D341Med (cell line): ENCODE results near the gene BABAM1.
"Not testable (repeated sequence)": the region's sequence is repeated elsewhere in the genome, so short reads cannot be mapped to it uniquely, and the experiment has no call there.

Experiments
- DNase-seq: peaks from one replicate; pipeline ENCODE4 v3.0.0; 2012; ENCODE audit warnings: low spot score

BABAM1 gene

GRCh38 chr19:17275441-17276175 is 8.4 kb downstream of the BABAM1 start:
- DNase-seq = no peak

DNA sequence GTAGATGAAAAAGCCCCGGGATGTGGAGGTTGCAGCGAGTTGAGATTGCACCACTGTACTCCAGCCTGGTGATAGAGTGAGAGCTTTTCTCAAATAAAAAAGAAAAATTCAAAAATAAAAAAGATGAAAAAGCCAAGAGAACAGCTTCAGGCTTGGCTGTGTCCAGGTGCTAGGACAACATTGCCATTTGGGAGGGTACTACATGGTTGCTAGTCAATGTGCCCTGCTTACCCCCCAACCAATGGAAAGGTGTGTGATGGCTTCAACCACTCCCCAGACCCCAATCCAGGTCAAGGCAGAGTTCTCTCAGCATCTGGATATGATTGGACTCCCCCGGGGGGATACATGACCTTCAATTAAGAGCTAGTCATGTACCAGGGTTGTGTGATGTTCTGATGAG is 12.2 kb downstream of the BABAM1 start:
- no peak for DNase-seq

DNA sequence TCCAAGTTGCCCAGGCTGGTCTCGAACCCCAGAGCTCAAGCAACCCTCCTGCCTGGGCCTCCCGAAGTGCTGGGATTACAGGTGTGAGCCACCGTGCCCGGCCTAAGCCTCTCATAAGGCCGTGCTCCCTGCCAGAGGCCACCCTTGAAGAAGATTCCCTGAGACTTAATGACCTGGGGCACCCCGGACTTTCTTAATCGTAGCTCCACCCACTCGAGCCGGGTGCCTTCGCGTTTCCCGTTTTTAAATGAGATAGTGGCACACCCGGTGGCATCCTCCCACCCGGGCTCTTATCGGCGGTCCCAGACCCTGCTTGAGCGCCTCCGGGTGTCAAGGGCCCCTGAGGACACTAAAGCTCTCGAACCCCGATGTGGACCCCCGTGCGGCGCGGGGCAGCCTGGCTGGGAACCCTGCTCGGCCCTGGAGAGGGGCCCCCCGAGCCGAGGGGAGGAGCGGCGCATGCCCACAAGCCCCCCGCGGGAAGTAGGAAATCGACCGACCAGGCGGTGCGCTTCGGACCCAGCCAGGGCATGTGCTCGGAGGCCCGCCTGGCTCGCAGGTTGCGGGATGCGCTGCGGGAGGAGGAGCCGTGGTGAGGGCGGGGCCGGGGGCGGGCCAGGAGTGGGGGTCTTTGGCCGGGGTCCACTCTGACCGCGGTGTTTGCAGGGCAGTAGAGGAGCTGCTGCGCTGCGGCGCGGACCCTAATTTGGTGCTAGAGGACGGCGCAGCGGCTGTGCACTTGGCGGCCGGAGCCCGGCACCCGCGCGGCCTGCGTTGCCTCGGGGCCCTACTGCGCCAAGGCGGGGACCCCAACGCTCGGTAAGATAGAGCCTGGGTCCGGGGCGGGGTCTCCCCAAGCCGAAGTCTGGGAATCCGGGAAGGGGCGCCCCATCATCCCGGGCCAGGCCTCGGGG is 14.4 kb downstream of the BABAM1 start, which contains the start of gene ANKLE1:
Gene ANKLE1 (plus strand): TSS at position 511 of the 914 bp plus-strand sequence. CDS start 20 bp downstream, at position 531.
- peak; percentile 52 for DNase-seq

DNA sequence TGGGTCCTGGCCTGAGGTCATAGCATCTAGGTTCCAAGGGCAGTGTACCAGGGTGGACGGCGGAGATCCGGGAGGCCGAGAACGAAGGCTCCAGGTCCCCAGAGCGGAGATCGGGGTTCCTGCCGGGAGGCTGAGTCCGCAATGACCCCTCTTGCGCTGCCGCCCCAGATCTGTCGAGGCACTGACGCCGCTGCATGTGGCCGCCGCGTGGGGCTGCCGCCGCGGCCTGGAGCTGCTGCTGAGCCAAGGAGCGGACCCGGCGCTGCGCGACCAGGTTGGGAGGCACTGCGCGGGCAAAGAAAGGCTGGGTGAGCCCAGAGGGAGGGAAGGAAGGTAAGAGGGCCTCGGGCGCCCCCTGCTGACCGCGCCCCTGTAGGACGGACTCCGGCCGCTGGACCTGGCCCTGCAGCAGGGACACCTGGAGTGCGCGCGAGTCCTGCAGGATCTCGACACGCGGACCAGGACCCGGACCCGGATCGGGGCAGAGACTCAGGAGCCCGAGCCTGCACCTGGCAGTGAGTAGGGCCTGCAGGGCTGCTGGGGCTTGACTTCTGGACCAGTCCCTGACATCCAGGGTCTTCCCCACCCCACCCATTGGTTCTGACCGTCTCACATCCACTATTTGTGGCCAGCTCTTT is 15.4 kb downstream of the BABAM1 start:
- DNase-seq = peak; percentile 95

GRCh38 chr19:17283504-17283996 is 16.3 kb downstream of the BABAM1 start:
- DNase-seq = no peak

DNA sequence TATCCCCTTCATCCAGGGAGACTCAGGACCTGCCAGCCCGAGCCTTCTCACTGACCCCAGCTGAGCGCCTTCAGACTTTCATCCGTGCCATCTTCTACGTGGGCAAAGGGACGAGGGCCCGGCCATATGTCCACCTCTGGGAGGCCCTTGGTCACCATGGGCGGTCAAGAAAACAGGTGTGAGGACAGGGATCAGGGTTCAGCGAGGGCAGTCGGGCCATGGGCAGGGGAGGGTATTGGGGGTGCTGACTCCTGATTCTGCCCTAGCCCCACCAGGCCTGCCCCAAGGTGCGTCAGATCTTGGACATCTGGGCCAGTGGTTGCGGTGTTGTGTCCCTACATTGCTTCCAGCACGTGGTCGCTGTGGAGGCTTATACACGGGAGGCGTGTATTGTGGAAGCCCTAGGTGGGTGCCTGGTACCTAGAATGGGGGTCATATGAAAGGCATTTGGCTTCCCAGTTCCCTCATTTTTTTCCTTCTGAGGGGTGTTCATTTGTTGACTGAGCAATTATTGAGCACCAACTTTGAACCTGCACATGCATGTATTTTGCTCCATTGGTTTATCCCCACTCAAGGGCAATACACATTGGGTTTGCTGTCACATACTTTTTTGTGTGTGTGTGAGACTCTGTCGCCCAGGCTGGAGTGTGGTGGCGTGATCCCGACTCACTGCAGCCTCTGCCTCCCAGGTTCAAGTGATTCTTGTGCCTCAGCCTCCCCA is 18.3 kb downstream of the BABAM1 start:
- DNase-seq = no peak

DNA sequence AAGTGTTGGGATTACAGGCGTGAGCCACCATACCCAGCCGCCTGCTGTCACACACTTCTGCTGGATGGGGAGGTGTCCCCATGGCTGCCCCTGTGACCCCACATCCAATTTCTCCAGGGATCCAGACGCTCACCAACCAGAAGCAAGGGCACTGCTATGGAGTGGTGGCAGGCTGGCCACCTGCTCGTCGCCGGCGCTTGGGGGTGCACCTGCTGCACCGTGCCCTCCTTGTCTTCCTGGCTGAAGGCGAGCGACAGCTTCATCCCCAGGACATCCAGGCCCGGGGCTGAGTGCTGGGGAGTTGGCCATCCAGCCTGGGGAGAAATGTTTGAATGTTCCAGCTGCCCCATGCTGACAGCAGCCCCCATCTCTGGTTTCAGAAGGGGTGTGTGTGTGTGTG is 19.0 kb downstream of the BABAM1 start:
- no peak for DNase-seq

DNA sequence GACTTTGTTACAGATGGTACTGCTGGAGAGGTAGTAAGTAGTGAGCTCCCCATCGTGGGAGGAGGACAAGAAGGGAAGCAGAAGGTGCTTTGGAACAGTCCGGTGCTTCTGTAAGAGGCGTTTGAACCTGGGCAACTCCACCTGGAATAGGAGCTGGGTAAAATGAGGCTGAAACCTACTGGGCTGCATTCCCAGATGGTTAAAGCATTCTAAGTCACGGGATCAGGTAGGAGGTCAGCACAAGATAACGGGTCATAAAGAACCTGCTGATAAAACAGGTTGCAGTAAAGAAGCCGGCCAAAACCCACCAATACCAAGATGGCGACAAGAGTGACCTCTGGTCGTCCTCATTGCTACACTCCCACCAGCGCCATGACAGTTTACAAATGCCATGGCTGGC is 19.5 kb downstream of the BABAM1 start:
- no peak for DNase-seq

DNA sequence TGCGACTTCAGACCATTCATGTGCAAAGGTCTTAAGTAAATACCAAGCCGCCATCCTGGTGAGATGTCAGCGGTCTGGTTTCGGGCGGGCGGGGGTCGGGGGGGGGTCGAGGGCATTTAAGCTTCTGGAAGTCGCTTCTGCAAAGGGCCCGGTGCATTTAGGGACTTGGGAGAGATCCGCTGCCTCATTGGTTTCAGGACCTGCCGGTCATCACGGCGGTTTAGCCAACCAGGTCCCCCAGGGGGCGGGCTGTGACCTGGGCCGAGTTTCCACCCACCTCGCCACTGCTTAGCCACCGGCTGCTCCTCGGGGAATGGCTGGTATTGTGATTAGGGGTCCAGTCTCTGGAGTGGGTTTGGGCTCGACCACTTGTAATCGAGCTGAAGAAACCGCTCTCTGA is 22.2 kb downstream of the BABAM1 start:
- peak; percentile 75 for DNase-seq

DNA sequence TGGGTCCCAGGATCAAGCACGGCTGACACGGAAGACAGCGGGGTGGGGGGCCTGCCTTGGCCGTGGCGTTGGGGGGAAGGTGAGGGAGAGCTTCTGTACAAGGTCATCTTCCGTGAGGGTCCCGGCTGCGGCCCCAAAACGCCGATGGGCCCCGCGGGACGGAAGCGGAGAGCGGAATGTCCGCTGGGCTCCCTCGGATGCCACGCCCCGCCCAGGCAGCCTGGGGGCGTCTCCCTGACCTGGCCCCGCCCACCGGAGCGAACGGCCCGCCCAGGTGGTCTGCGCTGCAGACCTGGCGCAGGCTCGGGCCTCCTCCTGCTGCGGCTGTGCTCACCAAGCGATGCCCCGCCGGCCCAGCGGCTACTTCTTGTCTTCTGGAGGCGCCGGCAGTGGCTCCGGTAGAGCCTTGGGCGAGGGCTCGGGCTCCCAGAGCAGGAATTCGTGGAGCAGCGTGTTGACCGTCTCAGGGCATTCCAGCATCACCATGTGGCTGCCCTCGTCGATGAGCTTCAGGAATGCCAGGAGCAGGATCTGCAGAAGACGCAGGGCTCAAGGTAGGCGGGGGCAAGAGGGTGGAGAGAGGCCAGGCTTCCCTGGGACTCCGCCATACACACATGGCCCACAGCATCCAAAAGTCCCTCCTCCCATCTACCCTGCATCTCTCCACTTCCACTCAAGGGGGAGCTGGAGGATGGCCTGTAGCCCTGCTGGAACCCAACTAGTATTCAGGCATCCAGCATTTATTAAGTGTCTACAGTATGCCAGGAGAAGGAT is 25.2 kb downstream of the BABAM1 start:
- DNase-seq = peak; percentile 82

DNA sequence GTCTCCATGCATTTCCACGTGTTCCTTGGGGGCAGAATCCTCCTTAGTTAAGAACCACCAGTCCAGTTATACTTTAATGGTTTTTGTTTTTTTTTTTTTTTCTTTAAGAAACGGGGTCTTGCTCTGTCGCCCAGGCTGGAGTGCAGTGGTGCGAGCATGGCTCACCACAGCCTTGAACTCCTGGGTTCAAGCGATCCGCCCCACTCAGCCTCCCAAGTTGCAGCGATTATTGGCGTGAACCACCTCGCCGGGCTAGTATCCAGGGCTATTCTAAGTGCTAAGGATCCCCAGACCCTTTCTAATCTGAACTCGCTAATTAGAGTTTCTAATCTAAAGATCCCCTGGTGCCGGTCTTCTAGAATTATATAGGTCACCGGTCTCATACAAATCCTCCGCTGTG is 26.4 kb downstream of the BABAM1 start:
- no peak for DNase-seq

GRCh38 chr19:17294051-17294891 is 27.0 kb downstream of the BABAM1 start:
- peak; percentile 72 for DNase-seq

DNA sequence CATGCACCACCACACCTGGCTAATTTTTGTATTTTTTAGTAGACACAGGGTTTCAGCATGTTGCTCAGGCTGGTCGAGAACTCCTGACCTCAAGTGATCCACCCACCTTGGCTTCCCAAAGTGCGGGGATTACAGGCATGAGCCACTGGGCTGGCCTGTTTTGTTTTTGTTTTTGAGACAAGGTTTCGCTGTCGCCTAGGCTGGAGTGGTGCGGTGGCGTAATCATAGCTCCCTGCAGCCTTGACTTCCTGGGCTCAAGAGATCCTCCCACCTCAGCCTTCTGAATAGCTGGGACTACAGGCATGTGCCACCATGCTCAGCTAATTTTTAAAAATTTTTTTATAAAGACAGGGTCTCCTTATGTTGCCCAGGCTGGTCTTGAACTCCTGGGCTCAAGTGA is 28.3 kb downstream of the BABAM1 start:
- not testable (repeated sequence) for DNase-seq

- no peak for DNase-seq
Observed at GRCh38 chr19:17296273-17296672, 29.0 kb downstream of the BABAM1 start.

- no peak for DNase-seq
Observed at GRCh38 chr19:17296976-17297375, 29.7 kb downstream of the BABAM1 start.

- no peak for DNase-seq
Observed at GRCh38 chr19:17300992-17301619, 33.9 kb downstream of the BABAM1 start.

DNA sequence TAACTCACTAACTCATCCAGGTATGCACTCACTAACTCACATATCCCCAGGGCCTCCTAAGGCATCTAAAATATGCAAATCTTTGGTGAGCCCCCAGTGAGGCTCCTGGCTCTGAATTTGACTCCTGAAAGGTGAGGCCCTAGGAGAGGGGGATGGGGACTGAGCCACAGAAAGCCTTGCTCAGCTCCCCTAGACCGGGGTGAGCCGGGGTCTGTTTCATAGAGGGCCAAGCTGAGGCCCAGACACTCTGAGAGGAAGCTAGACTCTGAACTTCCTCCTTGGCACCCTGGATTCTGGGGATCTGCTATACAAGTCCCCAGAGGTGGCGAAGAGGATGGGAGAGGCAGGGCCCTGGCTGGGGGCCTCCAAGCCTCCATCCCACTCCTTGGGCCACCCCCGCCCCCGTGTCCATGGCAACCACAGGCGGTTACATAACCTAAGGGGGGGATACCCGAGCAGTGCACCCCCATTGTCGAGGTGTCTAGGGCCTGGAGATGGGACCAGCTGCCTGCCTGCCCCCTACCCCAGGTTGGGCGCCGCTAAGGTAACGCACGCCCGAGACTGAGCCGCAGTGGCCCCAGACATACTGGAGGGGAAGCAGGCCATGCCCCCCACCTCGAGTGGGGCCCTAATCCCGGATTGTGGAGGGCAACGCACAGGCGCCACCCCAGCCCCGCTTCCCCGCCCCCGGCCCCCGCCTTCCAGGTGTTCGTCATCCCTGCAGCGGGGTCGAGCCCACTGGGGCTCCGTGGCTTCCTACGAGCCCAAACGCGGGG is 35.3 kb downstream of the BABAM1 start:
- no peak for DNase-seq

DNA sequence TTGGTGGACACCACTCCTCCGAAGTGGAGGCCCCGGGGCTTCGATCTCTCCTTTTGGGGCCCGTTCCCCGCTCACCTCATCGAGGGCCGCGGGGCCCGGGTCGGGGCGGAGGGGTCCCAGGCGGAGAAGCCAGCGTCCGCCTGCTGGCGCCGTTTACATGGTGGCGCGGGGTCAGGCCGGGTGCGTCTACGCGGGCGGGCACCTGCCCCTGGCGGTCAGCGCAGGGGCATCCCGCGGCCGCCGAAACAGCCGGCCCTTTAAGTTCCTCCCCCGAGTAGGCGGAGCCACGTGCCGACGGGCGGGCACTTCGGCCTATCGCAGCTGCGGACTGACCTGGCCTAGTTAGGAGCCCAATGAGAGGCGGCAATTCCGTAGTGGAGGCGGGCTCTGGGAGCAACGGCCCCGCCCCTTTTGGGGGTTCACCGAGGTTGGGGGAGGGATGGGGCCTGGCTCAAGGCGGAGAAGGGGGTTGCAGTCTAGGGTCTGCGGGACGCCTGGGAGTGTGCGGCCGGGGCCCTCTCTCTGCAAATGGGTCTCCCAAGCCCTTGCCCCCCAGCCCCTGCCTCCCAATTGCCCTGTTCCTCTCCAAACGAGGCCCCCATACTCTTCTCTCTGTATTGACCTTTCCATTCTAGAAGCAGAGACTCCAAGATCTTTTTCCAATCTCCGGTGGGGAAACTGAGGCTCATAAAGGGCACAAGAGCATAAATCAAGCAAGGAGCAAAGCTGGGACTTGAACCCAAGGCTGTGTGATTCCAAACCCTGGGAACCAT is 36.1 kb downstream of the BABAM1 start, which contains the start of gene ABHD8:
Gene ABHD8 (minus strand): TSS at position 259 of the 773 bp plus-strand sequence. CDS start 1,809 bp downstream, outside the sequence.
- DNase-seq = peak; percentile 96
